ENCODE data around the gene RIPOR3.
"Not testable (repeated sequence)": the region's sequence is repeated elsewhere in the genome, so short reads cannot be mapped to it uniquely, and the experiment has no call there.

The RIPOR3 gene

DNA sequence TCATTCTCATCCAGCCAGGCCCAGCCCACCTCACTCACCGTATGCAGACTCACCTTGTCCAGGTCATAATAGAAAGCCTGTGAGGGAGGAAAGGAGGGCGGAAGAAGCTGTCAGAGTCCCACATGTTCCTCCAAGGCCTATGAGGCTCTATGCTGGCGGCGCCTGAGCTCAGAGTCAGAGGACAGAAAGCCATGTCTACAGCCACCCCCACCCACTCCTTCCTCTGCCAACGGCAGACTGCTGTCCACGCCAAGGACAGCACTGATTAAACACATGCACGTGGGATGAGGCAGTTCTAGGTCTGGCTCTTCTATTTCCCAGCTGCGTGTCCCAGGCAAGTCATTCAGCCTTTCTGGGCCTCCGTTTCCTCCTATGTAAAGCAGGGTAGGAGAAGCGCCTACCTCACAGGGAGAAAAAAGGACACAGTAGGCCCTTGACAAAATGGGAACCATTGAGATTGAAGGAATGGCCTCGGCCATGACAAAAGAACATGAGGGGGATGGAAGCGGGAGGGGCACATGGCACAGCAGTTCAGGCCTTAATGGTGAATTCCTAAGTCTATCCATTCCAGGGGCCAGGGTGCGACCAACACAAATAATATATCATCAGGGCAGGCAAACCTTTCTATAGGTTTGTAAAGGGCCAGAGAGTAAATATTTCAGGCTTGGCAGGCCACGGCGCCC, 80.1 kb downstream of the RIPOR3 start:
- H3K27ac Mint-ChIP-seq, result no peak overlapping the region
- H3K4me1 Mint-ChIP-seq, result no peaks in the 10 kb centered on the region
- no peaks in the 10 kb centered on the region for H3K36me3 Mint-ChIP-seq (ENCODE audit: low read depth)
- no peaks in the 10 kb centered on the region for H3K9me3 Mint-ChIP-seq
- H3K27me3 Mint-ChIP-seq, result no peaks in the 10 kb centered on the region
- DNase-seq (no peak), ATAC-seq (no peak)
- H3K4me3 Mint-ChIP-seq, result no peak overlapping the region

DNA sequence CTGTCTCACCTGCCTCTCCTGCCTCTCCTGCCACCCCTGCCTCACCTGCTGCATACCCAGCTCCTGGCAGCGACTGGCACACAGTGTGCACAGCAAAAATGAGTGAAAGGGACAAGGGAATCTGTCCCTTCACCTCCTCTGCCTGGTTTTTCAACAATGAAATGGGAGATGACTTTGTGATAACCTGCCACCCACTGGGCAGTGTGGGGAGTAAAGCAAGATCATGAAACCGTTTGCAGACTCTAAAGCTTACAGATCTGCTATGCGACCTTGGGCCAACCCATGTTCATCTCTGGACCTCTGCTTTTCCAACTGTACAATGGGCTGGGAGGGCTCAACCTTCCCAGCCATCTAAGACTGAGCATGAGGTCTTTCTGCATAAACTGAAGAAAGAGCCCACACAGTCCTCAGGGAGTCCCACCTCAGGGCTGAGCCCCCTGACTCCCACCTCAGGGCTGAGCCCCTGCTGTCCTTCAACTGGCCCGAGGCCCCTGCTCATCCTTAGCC, 81.1 kb downstream of the RIPOR3 start:
- H3K36me3 Mint-ChIP-seq (ENCODE audit: low read depth), result no peaks in the 10 kb centered on the region
- H3K27me3 Mint-ChIP-seq, result no peaks in the 10 kb centered on the region
- DNase-seq (no peak), ATAC-seq (no peak)
- H3K4me3 Mint-ChIP-seq, result no peak overlapping the region
- H3K9me3 Mint-ChIP-seq, result no peaks in the 10 kb centered on the region
- no peaks in the 10 kb centered on the region for H3K4me1 Mint-ChIP-seq
- no peak overlapping the region for H3K27ac Mint-ChIP-seq

DNA sequence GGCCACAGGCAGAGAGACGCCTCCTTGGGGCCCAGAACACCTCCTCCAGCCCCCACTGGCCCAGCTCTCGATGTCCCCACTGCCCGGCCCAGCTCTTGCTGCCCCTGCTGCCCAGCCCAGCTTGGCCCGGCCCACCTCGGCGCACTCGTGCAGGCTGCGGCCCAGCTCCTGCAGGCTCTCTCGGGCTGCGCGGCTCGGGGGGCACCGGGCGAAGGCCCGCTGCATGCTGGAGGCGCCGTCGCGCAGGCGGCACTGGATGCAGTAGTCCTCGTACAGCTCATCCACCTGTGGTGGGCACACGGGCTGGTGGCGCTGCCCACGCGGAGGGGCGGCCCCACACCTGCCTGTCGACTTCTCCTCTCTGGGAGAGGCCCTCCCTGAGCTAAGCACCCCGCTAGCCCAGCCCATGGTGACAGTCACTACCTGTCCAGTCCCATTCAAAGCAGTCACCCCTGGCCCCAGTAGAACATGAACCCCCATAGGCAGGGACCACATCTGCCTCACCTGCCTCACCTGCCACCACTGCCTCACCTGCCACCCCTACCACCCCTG, 81.8 kb downstream of the RIPOR3 start:
- ATAC-seq (no peak), DNase-seq (no peak)
- no peaks in the 10 kb centered on the region for H3K9me3 Mint-ChIP-seq
- H3K4me1 Mint-ChIP-seq, result no peaks in the 10 kb centered on the region
- no peak overlapping the region for H3K27ac Mint-ChIP-seq
- no peaks in the 10 kb centered on the region for H3K36me3 Mint-ChIP-seq (ENCODE audit: low read depth)
- H3K4me3 Mint-ChIP-seq, result no peak overlapping the region
- no peaks in the 10 kb centered on the region for H3K27me3 Mint-ChIP-seq

DNA sequence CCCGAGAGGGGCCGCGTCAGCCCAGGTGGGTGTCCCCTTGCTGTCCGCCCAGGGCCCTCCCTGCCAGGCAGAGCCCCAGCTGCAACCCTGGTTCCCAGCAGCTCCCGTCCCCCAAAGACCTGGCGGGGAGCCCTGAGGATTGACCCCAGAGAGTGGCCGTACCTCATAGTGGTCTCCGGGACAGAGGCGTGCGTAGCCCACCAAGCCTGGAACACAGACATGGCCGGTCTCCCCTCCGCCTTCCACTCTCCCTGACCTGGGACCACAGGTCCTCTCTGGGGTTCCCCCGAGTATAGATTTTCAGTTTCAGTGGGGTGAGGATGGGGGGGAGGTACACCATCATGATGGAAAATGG, 82.6 kb downstream of the RIPOR3 start:
- no peak overlapping the region for H3K4me3 Mint-ChIP-seq
- ATAC-seq (peak; percentile 33), DNase-seq (no peak)
- no peaks in the 10 kb centered on the region for H3K27me3 Mint-ChIP-seq
- H3K27ac Mint-ChIP-seq, result no peak overlapping the region
- H3K9me3 Mint-ChIP-seq, result no peaks in the 10 kb centered on the region
- H3K4me1 Mint-ChIP-seq, result no peaks in the 10 kb centered on the region
- H3K36me3 Mint-ChIP-seq (ENCODE audit: low read depth), result no peaks in the 10 kb centered on the region

DNA sequence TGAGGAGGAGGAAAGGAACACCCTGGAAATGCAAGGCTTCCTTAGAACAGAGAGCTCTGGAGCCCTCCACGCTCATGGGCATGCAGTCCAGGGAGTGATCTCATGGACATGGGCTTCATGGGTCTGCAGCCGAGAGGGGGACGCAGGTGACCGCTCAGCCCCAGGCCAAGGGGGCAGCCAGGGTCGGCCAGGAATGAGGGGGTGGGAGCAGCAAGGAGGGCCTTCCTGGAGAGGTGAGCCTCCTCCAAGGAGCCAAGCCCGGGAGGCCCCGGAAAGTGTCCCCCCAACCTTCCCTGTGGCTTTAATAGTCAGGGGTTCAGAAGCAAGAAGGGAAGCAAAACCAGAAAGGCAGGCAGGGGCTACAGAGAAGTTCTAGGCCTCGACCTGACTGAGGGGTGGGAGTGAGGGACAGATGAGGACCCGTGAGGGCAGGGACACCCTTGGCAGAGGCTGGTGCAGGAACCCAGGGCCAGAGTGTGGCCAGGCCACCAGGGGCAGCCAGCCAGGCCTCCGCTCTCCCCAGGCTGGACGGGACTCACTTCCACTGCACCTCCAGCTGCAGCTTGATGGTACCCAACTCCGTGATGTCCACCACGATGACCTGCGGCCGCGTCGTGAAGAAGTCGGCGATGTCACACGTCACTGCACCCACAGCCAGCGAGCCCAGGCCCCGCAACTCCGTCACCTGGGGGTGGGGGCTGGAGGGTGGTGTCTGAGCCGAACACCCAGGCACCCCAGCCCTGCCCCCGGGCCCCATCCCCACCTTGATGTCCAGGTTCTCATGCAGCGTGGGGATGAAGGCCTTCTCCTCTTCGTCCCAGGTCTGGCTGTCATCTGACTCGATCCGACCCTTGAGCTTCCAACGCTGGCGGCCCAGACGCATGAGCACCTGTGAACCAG, 83.2 kb downstream of the RIPOR3 start:
- no peak overlapping the region for H3K27ac Mint-ChIP-seq
- H3K4me1 Mint-ChIP-seq, result no peaks in the 10 kb centered on the region
- H3K27me3 Mint-ChIP-seq, result no peaks in the 10 kb centered on the region
- no peak overlapping the region for H3K4me3 Mint-ChIP-seq
- DNase-seq, result no peak
- no peak for ATAC-seq
- H3K36me3 Mint-ChIP-seq (ENCODE audit: low read depth), result no peaks in the 10 kb centered on the region
- no peaks in the 10 kb centered on the region for H3K9me3 Mint-ChIP-seq

DNA sequence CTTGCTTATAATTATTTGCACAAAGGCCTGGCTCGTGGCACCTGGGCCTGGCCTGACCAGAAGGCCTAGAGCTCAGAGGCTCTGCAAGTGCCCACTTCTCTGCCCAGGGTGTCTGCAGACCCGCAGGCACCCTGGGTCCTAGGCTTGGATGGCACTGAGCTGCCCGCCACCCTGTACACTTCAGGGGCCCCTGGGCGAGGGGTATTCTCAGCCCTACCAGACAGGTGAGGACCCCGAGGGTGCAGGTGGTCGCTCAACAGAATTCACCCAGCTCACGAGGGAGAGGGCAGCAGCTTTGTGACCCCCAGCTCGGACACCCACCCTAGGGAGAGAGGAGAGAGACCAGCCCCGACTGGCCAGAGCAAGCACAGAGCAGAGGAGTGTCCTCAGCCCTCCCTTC, 83.9 kb downstream of the RIPOR3 start:
- H3K27me3 Mint-ChIP-seq, result no peaks in the 10 kb centered on the region
- no peaks in the 10 kb centered on the region for H3K4me1 Mint-ChIP-seq
- no peak for DNase-seq
- H3K9me3 Mint-ChIP-seq, result no peaks in the 10 kb centered on the region
- H3K4me3 Mint-ChIP-seq, result no peak overlapping the region
- H3K27ac Mint-ChIP-seq, result no peak overlapping the region
- H3K36me3 Mint-ChIP-seq (ENCODE audit: low read depth), result no peaks in the 10 kb centered on the region
- no peak for ATAC-seq

DNA sequence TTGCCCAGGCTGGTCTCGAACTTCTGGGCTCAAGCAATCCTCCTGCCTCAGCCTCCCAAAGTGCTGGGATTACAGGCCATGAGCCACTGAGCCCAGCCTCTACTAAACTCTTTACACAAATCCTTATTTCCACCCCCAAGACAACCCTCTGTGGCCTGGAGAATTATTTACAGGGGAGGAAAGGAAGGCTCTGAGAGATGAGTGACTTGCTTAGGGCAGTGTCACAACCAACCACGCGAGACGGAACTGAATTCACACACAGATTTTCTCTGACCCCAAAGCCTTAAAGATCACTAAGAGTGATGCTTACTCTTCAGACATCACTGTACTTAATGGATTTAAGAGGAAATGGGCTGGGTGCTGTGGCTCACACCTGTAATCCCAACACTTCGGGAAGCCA, 86.2 kb downstream of the RIPOR3 start:
- no peak for ATAC-seq
- H3K9me3 Mint-ChIP-seq, result no peaks in the 10 kb centered on the region
- no peaks in the 10 kb centered on the region for H3K36me3 Mint-ChIP-seq (ENCODE audit: low read depth)
- H3K4me3 Mint-ChIP-seq, result no peak overlapping the region
- no peaks in the 10 kb centered on the region for H3K4me1 Mint-ChIP-seq
- H3K27ac Mint-ChIP-seq, result no peak overlapping the region
- no peak for DNase-seq
- H3K27me3 Mint-ChIP-seq, result peaks cover 2% of the 10 kb centered on the region

DNA sequence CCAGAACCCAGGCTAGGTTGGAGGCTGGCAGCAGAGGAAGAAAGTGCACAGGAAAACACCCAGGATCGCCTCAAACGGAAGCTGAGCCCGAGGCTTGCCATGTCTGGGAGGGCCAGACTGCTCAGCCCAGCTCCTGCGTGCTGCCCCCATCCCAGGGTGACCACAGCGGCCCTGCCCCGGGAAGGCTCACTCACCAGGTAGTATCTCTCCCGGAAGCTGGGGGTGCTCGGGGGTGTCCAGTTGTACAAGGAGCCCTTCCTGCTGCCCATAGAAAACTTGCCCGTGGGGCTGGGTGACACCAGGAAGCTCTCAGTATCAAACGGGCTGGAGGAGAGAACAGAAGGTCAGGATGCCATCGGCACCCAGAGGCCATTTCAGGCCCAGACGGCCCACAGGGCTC, 86.9 kb downstream of the RIPOR3 start:
- no peak overlapping the region for H3K4me3 Mint-ChIP-seq
- H3K27ac Mint-ChIP-seq, result no peak overlapping the region
- no peaks in the 10 kb centered on the region for H3K36me3 Mint-ChIP-seq (ENCODE audit: low read depth)
- peaks cover 2% of the 10 kb centered on the region for H3K27me3 Mint-ChIP-seq
- ATAC-seq (no peak), DNase-seq (no peak)
- H3K9me3 Mint-ChIP-seq, result no peaks in the 10 kb centered on the region
- H3K4me1 Mint-ChIP-seq, result no peaks in the 10 kb centered on the region

DNA sequence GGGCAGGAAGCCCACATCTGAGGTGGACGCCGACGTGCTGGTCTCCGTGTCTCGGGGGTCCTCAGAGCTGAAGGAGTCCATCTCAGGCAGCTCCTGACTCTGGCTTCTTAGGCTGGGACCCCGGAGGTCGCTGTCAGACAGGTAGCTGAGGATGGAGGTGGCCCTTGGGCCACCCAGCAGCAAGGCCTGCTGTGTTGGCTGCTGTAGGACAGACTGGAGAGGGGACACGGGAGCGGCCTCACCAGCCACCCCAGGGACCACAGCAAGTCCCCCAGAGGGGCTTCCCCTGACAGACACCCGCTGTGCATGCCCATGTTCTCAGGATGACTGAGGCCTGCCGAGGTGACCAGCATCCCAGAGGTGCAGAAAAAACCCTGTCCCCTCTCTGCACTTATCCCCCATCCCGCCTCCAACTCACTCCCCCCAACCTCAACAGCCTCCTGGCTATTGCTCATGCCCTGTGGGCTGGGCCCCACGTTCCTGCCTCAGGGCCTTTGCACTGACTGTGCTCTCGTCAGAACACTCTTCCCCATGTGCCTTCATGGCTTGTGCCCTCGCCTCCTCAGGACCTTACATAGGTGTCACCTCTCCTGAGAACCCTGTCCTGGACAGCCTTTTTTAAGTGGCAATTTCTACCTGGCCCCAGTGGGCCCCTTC, 88.8 kb downstream of the RIPOR3 start:
- no peaks in the 10 kb centered on the region for H3K9me3 Mint-ChIP-seq
- no peaks in the 10 kb centered on the region for H3K4me1 Mint-ChIP-seq
- H3K4me3 Mint-ChIP-seq, result no peak overlapping the region
- DNase-seq, result no peak
- peak; percentile 7 for ATAC-seq
- no peaks in the 10 kb centered on the region for H3K36me3 Mint-ChIP-seq (ENCODE audit: low read depth)
- H3K27ac Mint-ChIP-seq, result no peak overlapping the region
- H3K27me3 Mint-ChIP-seq, result peaks cover 2% of the 10 kb centered on the region

DNA sequence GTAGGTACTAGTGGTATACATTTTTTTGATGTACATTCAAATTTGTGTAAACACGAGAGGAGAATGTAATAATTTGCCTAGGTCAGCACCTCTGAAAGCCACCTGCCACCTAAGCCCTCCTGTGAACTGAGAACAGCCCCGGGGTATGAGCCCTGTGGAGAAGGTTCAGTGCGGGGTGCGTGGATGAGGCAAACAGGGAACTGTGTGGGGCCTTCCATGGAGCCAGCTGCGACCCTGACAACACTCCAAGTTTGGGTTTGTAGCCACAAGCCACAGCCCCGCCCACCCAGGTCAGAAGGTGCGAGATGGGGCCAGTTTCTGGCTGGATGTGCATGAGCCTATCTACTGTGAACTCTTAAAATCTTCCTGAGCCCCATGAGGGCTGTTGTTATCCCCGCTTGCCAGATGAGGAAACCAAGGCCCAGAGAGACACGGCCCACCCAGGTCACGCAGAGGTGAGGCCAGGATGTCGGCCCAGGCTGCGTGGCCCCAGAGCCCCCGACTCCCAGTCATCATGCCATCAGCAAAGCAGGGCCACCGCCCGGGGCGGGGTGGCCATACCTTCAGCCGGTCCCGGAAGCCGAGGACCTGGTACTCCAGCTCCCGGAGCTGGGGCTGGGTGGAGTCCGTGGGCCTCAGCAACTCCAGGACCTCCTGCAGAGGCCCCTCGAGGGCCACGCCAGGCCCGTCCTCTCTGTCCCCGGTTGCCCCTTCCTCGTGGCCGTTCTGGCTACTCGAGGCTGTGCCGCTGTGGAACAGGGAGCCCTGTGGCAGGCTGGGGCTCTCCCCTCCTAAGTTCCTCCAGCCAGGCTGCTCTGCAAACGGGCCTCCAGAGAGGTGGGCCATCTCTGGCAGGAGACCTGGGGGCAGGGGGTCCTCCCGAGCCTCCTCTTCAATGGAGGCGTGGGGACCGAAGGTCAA, 89.6 kb downstream of the RIPOR3 start:
- ATAC-seq, result no peak
- no peaks in the 10 kb centered on the region for H3K36me3 Mint-ChIP-seq (ENCODE audit: low read depth)
- peaks cover 2% of the 10 kb centered on the region for H3K27me3 Mint-ChIP-seq
- no peak overlapping the region for H3K27ac Mint-ChIP-seq
- no peak for DNase-seq
- no peaks in the 10 kb centered on the region for H3K4me1 Mint-ChIP-seq
- no peaks in the 10 kb centered on the region for H3K9me3 Mint-ChIP-seq
- no peak overlapping the region for H3K4me3 Mint-ChIP-seq

DNA sequence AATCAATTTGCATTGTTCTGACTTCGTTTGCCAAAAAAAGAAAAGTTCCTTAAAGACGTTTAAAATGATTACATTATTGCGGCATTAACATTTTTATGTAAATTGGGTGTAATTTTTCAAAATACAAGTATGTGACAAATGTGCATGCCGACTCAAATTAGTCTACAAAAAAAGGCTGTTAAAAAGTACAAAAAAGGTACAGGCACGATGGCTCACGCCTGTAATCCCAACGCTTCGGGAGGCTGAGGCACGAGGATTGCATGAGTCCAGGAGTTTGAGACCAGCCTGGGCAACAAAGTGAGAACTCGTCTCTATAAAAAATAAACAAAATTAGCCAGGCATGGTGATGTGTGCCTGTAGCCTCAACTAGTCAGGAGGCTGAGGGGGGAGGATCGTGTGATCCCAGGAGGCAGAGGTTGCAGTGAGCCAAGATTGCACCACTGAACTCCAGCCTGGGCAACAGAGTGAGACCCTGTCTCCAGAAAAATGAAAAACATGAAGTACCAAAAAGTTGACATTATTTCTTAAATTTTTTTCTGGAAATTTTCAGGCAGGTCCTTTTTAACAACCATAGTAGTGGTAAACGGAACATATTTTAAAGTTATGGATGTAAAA, 91.0 kb downstream of the RIPOR3 start:
- peaks cover 2% of the 10 kb centered on the region for H3K27me3 Mint-ChIP-seq
- H3K27ac Mint-ChIP-seq, result no peak overlapping the region
- H3K9me3 Mint-ChIP-seq, result no peaks in the 10 kb centered on the region
- H3K36me3 Mint-ChIP-seq (ENCODE audit: low read depth), result no peaks in the 10 kb centered on the region
- no peaks in the 10 kb centered on the region for H3K4me1 Mint-ChIP-seq
- no peak overlapping the region for H3K4me3 Mint-ChIP-seq
- DNase-seq, result no peak
- no peak for ATAC-seq

DNA sequence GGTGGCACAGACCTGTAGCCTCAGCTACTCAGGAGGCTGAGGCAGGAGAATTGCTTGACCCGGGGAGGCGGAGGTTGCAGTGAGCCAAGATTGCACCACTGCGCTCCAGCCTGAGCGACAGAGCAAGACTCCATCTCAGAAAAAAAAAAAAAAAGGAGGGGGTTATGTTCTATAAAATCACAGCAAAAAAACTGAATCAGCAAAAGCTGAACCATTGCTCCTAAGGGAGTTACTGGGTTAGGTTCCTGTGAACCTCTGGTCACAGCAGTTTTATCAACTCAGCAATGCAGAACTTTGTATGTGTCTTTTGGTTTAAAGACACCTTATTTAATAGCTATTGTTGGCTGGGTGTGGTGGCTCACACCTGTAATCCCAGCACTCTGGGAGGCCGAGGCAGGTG, 92.6 kb downstream of the RIPOR3 start:
- H3K27ac Mint-ChIP-seq; H3K9me3 Mint-ChIP-seq; H3K36me3 Mint-ChIP-seq (ENCODE audit: low read depth): not testable (repeated sequence)

DNA sequence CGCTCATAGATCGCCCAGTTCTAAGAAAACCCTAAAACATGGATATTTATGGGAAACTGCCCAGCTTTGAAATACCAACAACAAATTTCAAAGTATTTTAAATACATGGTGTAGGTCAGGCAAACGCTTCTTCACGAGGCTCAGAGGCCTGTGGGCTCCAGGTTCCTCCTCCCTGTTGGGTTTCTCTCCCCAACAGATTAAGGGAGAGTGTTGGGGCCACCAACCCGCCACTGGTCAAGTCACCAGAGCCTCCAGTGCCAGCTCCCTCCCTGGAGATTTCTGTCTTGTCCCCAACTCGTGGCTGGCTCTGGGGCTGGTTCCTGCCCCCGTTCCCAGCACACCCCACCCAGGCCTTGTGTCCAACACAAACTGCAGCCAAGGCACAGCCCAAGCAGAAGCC, 93.3 kb downstream of the RIPOR3 start:
- DNase-seq (no peak), ATAC-seq (no peak)
- Mint-ChIP-seq H3K27me3 (peaks cover 2% of the 10 kb centered on the region), H3K4me3 (no peak overlapping the region), H3K4me1 (no peaks in the 10 kb centered on the region), H3K36me3 (ENCODE audit: low read depth) (no peaks in the 10 kb centered on the region), H3K27ac (no peak overlapping the region), H3K9me3 (no peaks in the 10 kb centered on the region)

More for the DNA sequence above, 92.6 kb downstream of the RIPOR3 start:
- not testable (repeated sequence) for DNase-seq, H3K4me1 Mint-ChIP-seq, H3K4me3 Mint-ChIP-seq, H3K27me3 Mint-ChIP-seq, ATAC-seq

Data from activated naive CD8-positive, alpha-beta T cell treated with anti-CD3 and anti-CD28 coated beads, Interleukin-2, amount 50 U/mL, for 24 hours (primary cell).